ENCODE measurements around the gene JPH4. TPM values are rescaled to one million over a fixed set of nuclear protein-coding genes. Genes with fewer than 3 reads are reported as not detected.

Gene JPH4
- total RNA-seq, 1 donor from 2014 or later, result 3.2 TPM

DNA sequence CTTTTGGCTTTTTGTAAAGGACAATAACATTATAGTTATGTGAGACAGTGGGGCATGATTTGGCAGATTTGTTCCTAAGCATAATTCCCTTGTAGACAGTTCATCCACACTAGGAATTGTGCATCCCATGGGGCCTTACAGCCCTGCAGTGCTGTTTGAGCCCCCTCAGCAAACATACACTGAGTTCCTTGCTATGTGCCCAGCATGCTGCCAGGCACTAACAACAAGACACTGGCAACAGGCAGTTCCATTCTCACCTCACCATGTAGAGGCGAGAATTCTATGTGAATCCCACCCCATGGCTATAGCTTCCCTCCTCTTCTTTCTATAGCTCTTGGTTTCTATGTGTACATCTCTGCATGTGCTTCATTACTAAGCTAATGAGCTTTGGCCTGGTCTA lies 20.6 kb downstream of the JPH4 start:
- Histone ChIP-seq H3K4me2 (no peak overlapping the region), H3K27ac (no peak overlapping the region), H3K9me3 (ENCODE audit: low read depth) (no peaks in the 10 kb centered on the region), H3K4me1 (peaks cover 12% of the 10 kb centered on the region), H3K79me2 (ENCODE audit: low read depth) (peaks cover 15% of the 10 kb centered on the region), H3K36me3 (no peaks in the 10 kb centered on the region), H3K4me3 (no peak overlapping the region), H3F3A (ENCODE audit: low read depth) (peaks cover 42% of the 10 kb centered on the region), H2AFZ (replicated peaks) (no peak overlapping the region), H3K9ac (no peak overlapping the region), H4K20me1 (ENCODE audit: low read depth) (peaks cover 5% of the 10 kb centered on the region), H3K27me3 (no peaks in the 10 kb centered on the region)
- Mint-ChIP-seq H3K4me3 (peak overlapping the region; percentile 65), H3K36me3 (peaks cover 3% of the 10 kb centered on the region), H3K27ac (no peak overlapping the region), H3K9me3 (no peaks in the 10 kb centered on the region), H3K4me1 (peaks cover 31% of the 10 kb centered on the region), H3K27me3 (ENCODE audit: insufficient read depth, low read depth) (peaks cover 2% of the 10 kb centered on the region)
- DNase-seq (ENCODE audit: low spot score), result no peak
- TF ChIP-seq EZH2 (IDR thresholded peaks at IDR 0.05), result no peak
- TF ChIP-seq, protein P1, sequence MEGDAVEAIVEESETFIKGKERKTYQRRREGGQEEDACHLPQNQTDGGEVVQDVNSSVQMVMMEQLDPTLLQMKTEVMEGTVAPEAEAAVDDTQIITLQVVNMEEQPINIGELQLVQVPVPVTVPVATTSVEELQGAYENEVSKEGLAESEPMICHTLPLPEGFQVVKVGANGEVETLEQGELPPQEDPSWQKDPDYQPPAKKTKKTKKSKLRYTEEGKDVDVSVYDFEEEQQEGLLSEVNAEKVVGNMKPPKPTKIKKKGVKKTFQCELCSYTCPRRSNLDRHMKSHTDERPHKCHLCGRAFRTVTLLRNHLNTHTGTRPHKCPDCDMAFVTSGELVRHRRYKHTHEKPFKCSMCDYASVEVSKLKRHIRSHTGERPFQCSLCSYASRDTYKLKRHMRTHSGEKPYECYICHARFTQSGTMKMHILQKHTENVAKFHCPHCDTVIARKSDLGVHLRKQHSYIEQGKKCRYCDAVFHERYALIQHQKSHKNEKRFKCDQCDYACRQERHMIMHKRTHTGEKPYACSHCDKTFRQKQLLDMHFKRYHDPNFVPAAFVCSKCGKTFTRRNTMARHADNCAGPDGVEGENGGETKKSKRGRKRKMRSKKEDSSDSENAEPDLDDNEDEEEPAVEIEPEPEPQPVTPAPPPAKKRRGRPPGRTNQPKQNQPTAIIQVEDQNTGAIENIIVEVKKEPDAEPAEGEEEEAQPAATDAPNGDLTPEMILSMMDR (IDR thresholded peaks at IDR 0.05), result no peak
- no peak for TF ChIP-seq EZH2phosphoT487 (IDR thresholded peaks at IDR 0.05)

DNA sequence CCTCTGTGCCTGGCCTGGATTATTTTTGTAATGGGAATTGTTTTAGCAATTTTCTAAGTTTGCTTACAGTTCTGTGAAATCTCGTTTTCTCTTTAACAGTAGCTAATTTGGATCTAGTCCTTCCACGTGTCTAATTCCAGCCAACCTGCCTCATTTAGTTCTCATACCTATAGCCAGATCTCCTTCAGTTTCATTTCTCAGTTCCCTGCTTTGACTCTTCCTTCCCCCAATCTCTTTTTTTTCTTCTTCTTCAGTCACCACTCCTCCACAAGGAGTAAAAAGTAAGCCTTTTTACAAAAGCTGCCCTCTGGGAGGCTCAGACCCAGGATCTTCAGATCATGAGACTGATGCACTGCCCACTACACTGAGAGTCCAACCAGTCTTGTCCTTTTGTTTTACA lies 21.1 kb downstream of the JPH4 start:
- H3K27me3 Mint-ChIP-seq (ENCODE audit: insufficient read depth, low read depth), result peaks cover 2% of the 10 kb centered on the region
- Histone ChIP-seq H3K4me2 (peak overlapping the region; percentile 84), H3K4me3 (no peak overlapping the region), H4K20me1 (ENCODE audit: low read depth) (peaks cover 4% of the 10 kb centered on the region), H3K27me3 (no peaks in the 10 kb centered on the region), H2AFZ (replicated peaks) (no peak overlapping the region), H3F3A (ENCODE audit: low read depth) (peaks cover 41% of the 10 kb centered on the region), H3K79me2 (ENCODE audit: low read depth) (peaks cover 15% of the 10 kb centered on the region), H3K9me3 (ENCODE audit: low read depth) (no peaks in the 10 kb centered on the region), H3K36me3 (no peaks in the 10 kb centered on the region), H3K9ac (no peak overlapping the region), H3K27ac (no peak overlapping the region), H3K4me1 (peaks cover 12% of the 10 kb centered on the region)
- TF ChIP-seq EZH2phosphoT487 (IDR thresholded peaks at IDR 0.05) (no peak), EZH2 (IDR thresholded peaks at IDR 0.05) (no peak)
- TF ChIP-seq, protein P1 (IDR thresholded peaks at IDR 0.05), result no peak
- H3K27ac Mint-ChIP-seq, result no peak overlapping the region
- no peaks in the 10 kb centered on the region for H3K9me3 Mint-ChIP-seq
- peaks cover 3% of the 10 kb centered on the region for H3K36me3 Mint-ChIP-seq
- peak overlapping the region; percentile 65 for H3K4me3 Mint-ChIP-seq
- no peak for DNase-seq (ENCODE audit: low spot score)
- H3K4me1 Mint-ChIP-seq, result peaks cover 28% of the 10 kb centered on the region

DNA sequence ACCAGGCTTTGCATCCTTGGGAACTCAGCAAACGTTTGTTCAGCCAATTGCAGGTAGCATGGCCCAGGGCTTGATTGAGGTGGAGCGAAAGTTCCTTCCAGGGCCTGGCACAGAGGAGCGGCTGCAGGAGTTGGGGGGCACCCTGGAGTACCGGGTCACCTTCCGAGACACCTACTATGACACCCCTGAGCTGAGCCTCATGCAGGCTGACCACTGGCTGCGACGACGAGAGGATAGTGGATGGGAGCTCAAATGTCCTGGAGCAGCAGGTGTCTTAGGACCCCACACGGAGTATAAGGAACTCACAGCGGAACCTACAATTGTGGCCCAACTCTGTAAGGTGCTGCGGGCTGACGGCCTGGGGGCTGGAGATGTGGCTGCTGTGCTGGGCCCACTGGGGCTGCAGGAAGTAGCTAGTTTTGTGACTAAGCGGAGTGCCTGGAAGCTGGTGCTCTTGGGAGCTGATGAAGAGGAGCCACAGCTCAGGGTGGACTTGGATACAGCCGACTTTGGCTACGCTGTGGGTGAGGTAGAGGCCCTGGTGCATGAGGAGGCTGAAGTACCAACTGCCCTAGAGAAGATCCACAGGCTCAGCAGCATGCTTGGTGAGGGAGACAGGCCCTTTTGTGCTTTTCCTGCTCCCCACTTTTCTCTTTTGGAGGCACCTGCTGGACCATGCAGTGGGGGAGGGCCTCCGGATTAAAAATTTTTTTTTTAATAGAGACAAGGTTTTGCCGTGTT lies 21.7 kb downstream of the JPH4 start:
- H3K27me3 Mint-ChIP-seq (ENCODE audit: insufficient read depth, low read depth), result peaks cover 2% of the 10 kb centered on the region
- H3K4me3 Mint-ChIP-seq, result peak overlapping the region; percentile 93
- no peak for TF ChIP-seq EZH2phosphoT487 (IDR thresholded peaks at IDR 0.05)
- no peak for TF ChIP-seq EZH2 (IDR thresholded peaks at IDR 0.05)
- TF ChIP-seq, protein P1 (IDR thresholded peaks at IDR 0.05), result no peak
- H3K36me3 ChIP-seq, result no peaks in the 10 kb centered on the region
- no peaks in the 10 kb centered on the region for H3K27me3 ChIP-seq
- no peak overlapping the region for H3K9ac ChIP-seq
- peaks cover 15% of the 10 kb centered on the region for H3K79me2 ChIP-seq (ENCODE audit: low read depth)
- no peaks in the 10 kb centered on the region for H3K9me3 Mint-ChIP-seq
- H2AFZ ChIP-seq (replicated peaks), result no peak overlapping the region
- H3F3A ChIP-seq (ENCODE audit: low read depth), result peaks cover 41% of the 10 kb centered on the region
- peaks cover 14% of the 10 kb centered on the region for H3K4me1 ChIP-seq
- peaks cover 28% of the 10 kb centered on the region for H3K4me1 Mint-ChIP-seq
- DNase-seq (ENCODE audit: low spot score), result no peak
- H3K4me3 ChIP-seq, result peak overlapping the region; percentile 88
- no peaks in the 10 kb centered on the region for H3K9me3 ChIP-seq (ENCODE audit: low read depth)
- peak overlapping the region; percentile 66 for H3K27ac Mint-ChIP-seq
- H3K27ac ChIP-seq, result no peak overlapping the region
- H4K20me1 ChIP-seq (ENCODE audit: low read depth), result no peaks in the 10 kb centered on the region
- peak overlapping the region; percentile 84 for H3K4me2 ChIP-seq
- peaks cover 3% of the 10 kb centered on the region for H3K36me3 Mint-ChIP-seq
